Stimulated activated naive CD4-positive, alpha-beta T cell treated with Interleukin-2 at 50 U/mL for 16 hours (primary cell): ENCODE results near the gene TRPC6.
"Not testable (repeated sequence)": the region's sequence is repeated elsewhere in the genome, so short reads cannot be mapped to it uniquely, and the experiment has no call there.

ENCODE experiments used
- DNase-seq: peaks from one replicate; lab custom pipeline; 2025; lab: John Stamatoyannopoulos, UW

Gene TRPC6

DNA sequence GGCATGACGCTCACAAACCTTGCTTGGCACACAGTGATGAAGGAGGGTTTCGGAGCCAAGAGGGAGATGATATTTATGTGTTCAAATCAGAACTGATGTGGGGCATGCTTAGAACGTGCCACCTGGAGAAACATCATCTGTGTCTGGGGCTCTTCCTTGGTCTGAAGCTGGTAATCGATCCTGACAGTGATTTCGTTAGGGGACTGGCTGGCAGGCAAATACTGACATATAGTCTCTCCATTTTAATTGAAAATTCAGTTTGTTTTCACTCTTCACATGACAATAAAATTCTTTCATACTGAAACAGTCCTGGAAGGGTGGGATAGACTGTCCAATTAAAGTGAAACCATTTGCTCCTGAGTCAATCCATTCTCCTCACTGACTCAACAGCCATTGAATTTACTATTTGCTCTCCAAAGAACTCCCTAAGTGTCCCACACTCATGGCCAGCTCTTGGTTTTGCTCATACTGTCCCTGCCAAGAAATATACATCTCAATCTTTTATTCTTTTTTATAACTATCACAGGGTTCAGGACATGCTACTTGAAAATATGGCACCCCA is 134.8 kb downstream of the TRPC6 start:
- no peak for DNase-seq

DNA sequence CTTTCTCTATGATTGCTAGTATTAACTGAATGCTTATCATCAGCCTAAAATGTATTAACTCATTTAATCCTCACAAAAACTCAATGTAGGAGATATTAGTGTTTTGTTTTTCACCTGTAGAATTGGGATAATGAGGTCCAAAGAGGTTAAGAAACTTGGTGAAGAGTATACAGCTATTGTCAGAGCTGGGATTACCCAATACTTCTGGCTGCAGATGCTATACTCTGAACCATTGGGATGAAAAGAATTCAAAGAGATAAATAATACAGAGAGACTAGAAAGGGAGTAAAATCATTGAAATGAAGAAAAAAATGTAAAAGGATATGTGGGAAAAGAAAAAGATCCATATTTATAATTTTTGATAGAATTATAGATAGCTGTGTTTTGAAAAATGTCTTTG is 137.1 kb downstream of the TRPC6 start:
- DNase-seq: no peak

DNA sequence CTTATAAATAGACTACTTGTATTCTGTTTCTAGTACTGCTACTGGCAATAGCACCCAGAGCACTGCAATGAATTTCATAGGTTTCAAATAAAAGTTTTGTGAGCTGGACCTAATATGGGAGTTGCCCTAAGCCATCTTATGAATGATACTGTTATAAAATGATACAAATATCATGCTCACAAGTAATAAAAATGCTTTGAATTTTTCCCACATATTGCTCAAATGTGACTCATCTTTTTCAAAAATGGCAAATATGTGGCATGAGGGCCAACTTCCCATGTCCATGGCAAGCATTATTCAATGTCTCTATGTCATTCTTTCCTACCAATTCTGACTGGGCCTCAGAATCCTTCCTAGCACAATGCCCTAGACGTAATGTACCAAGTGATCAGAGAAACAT is 137.6 kb downstream of the TRPC6 start:
- DNase-seq: no peak

DNA sequence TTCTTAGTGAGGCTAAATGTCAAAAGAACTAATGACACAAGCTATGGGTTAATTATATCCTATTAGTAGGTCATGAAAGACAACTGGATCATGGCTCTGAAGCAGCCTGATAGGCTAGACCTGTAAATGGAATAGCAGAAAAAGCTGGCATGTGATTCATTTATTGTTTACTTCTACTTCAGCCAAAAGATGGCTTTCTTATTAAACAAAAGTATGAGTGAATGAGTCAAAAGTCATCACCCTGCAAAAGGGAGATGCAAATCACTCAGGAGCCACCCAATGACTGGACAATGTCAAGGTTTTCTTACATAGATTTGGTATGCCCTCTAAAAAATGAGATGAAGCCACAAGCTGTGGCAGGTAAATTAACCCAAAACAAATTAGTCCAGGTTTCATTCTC is 138.0 kb downstream of the TRPC6 start:
- DNase-seq: no peak

DNA sequence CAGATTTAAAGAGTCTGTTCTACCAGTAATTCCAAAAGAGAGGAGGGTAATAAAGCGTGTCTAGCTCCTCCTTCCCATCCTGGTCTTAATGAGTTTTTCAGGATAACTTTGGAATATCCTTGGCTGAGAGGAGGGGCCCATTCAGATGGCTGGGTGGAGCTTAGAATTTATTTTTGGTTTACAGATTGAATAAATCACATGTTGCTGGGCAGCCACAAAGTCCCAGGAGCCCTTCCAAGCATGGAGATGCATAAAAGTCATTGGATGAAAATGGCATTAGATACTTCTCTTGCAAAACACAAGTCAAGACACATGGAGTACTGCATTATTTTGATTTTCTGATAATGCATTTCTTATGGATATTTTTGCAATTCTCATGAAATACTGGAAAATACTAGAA is 139.0 kb downstream of the TRPC6 start:
- DNase-seq: no peak

DNA sequence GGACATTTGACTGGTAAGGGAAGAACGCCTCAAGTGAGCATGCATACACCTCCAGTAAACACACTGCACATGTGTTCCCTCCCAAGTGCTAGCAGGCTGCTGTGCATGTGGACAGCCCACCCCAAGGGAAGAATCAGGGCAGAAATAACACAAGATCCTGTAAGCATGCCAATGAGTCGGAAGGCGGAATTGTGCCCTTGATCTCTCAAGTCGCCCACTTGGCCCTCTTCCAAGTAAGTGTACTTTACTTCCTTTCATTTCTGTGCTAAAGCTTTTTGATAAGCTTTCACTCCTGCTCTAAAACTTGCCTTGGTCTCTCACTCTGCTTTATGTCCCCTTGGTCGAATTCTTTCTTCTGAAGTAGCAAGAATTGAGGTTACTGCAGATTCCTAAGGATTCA is 139.6 kb downstream of the TRPC6 start:
- no peak for DNase-seq

DNA sequence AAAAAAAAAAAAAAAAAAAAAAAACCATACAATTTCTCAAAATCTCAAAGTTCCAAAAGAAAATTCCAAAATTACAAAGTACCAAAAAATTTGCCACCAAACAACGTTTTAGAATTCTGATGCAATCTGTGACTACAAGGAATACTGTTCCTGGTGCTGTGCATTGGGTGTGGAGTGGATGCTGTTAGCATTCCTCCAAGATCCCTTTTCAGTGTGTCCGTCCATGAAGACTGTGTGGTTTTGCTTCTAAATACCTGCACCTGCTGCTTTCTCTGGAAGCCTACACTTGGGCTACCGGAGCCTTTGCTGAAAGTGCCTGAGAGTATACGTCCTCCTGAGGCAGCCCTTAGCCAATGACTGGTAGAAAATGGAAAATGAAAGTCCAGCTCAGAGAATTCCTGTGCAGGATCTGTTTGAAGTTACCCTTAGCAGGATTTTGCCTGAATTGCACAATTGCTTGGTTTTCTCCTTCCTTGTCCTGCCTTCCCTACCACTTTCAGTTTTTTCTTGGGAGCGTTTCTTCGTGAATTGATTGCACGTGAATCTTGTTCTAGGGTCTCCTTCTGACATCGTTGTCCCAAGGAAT is 140.8 kb downstream of the TRPC6 start:
- DNase-seq: no peak

DNA sequence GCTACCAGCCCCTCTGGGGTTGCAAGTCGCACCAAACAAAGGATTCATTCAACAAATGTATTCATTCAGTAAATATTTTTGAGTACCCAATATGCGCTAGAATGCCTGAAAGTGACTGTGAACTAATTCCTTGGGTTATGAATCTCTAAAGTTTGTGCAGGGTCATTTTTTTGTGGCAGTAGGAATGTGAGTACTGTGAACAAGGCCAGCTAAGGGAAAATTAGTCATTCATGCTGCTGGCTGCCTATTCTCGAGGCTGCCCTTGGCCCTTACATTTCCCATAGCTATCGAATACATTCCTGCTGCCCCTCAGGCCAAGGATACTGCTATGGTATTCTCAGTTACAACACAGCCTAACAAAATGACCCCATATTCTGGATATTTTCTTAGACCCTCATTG is 141.6 kb downstream of the TRPC6 start:
- DNase-seq: no peak

DNA sequence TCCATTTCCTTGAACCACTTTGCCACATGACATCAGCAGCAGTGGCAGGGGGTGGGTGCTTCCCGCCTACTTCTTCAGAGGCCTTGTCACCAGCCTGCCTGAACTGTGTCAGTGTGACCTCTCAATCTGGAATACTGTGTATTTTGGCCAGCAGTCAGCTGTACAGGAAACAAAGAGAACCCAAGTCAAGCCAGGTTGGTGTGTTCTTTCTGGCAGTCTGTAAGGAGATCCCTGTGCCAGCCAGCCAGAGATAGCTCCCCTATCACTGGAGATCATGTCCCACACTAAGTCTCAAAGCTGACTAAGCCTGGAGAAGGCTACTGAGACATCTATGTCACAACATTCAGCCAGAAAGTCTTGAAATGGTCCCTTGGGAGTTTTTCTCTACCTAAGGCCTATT is 142.1 kb downstream of the TRPC6 start:
- DNase-seq: no peak

DNA sequence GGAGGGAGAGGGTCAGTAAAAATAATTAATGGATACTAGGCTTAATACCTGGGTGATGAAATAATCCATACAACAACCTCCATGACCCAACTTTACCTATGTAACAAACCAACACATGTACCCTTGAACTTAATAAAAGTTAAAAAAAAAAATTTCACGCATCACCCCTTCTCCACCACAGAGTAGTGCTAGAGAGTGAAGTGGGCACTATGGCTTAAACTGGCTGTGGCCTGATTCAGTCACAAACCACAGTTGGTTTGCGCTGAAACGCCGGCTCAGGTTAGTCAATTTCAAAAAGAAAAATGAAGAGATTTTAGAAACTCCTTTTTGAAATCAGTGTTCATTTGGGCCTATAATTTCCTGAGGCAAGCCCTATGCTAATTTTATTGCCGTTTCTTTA is 144.3 kb downstream of the TRPC6 start:
- no peak for DNase-seq

DNA sequence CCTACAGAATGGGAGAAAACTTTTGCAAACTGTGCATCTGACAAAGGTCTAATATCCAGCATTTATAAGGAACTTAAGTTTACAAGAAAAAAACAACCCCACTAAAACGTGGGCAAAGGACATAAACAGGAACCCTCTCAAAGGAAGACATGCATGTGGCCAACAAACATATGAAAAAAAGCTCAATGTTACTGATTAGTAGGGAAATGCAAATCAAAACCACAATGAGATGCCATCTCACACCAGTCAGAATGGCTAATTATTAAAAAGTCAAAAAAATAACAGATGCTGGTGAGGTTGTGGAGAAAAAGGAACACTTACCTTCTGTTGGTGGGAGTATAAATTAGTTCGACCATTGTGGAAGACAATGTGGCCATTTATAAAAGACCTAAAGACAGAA is 145.1 kb downstream of the TRPC6 start:
- not testable (repeated sequence) for DNase-seq

DNA sequence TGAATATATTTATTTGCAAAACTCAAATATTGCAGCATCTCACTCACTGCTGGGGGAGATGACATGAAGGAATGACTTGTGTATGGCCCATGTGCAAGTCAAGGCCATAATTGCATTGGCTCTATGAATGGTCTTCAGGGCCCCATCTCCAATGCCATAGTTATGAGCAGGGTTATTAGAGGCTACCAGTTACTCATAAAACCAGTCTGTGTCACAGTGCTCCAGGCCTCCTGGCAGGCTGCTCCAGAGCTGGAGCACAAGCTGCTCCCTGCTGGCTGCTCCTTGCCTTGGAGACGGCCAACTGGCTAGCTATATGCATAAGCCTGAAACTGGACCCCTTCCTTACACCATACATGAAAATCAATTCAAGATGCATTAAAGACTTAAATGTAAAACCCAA is 145.7 kb downstream of the TRPC6 start:
- no peak for DNase-seq

DNA sequence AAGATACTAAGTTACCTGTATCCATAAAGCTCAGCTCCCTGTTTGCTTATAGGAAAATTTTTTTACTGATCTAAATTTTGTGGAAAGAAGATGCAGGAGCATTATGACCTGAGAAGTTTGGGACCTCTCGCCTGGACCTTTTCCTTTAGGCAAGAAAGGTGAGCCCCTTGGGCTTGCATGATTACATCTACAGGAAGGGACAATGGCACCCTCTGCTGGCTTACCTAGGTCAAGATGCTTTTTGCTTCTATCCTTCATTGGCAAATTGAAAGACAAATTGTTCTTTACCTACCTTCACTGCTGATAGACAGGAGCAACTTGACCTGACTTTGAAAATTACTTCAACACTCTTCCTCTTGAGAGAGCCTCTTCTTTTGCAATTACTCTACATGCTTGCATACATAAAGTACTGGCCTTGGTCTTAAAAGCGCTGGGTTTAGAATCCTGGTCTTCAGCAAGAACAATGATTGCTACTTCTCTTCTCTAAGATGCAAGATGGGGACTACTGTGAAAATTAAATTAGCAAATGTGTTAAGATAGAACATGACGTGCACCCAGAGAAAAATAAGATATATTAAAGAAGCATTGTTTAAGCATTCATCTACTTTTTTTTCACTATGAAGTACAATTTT is 147.2 kb downstream of the TRPC6 start:
- no peak for DNase-seq

DNA sequence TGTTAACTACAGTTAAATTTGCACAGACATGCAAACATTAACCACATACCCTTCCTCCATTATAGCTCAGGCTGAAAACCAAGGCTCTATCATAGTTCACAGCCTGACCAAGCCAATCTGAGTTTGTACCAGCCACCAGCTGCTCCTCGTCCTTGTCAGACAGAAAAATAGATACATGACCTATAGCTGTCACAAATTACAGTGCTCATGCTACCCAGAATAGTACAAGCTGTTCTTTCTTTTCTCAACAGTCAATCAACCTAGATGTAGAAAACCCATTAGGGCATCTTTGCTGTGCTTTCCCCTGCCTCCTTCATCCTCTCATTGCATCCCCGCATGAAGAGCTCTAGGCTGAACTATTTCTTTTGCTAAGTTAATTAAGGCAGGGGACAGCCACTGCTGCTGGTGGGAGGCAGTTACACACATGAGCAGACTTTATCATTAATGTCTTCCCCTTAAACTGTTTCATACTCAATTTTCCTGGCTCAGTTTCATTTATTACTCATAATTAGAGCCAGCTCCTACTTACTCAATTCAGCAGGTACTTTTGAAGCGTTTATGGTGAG is 148.3 kb downstream of the TRPC6 start:
- DNase-seq: no peak

DNA sequence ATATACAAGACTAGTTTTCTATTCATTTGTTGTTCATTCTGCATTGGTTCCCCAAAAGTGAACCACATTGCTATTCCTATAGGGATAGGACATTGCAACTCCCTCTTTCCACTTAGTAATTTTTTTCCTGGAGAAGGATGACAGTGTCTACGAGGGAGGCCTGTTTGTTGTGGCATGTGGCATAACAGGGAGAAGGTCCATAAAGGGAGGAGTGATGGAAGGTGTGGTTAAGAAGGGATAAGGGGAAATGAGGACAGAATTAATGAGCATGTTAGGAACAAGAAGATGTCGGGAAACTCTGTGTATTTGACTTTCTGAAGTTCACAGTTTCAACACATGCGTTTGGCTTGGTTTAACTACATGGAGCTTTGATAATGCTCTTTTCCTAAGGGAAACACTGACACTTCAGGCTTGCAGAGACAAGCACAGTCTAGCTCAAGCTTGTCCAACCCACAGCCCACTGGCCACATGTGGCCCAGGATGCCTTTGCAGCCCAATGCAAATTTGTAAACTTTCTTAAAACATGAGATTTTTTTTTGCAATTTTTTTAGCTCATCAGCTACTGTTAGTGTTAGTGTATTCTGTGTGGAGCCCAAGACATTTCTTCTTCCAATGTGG is 149.7 kb downstream of the TRPC6 start:
- DNase-seq: no peak

DNA sequence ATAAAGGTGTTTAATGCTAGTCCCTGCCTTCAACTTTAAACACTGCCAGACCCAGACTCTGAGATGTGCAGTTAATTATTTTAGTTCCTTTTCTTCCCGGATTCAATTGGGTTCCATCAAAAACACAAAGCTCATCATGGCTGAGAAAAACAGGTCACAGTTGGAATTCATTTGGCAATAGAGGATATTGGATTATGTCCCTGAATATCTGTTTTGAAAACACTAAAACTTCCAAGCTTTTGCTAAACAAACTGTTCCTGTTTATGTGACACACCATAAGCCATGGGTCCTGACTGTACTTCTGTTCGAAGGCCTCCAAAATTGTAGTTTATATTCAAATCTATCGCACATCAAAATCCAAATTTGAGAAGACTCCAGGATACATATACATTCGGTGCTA is 150.7 kb downstream of the TRPC6 start:
- DNase-seq: no peak

DNA sequence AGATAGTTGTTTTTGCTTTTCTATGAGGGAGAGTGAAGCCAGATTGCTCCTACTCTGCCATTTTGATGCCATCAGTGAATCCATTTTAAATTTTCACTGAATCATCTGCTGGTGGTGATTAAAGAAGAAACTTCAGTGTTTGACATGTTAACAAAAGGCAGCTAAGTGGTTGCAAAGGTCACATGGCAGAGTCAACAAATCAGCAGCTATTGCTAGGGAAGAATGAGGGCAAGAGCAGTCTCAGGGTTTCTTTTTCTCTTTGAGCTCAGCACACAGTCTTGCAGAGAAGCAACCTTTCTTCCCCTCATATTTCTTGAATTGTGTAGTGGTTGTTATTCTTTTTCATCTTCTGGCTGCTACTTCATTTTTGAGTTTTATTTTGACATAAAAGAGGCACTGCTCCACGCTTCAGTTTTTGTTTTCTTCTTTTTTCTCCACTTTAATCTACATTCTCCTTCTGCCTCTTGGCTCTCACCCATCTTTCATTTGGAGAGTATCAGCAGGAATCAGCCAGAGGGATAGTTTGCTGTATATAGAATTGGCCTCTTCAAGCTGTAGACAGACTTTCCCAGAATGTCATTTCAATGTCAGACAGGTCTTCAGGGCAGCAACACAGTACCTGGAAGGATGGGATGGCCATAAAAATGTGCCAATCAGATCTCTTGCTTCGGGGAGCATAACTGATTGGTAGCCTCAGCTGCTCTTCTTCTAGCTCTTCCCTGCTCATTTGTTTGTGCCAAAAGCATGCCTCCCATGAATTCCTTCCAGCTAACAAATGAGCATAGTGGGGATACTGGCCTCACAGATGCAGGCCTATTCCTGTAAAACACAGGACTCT is 153.9 kb downstream of the TRPC6 start:
- no peak for DNase-seq

DNA sequence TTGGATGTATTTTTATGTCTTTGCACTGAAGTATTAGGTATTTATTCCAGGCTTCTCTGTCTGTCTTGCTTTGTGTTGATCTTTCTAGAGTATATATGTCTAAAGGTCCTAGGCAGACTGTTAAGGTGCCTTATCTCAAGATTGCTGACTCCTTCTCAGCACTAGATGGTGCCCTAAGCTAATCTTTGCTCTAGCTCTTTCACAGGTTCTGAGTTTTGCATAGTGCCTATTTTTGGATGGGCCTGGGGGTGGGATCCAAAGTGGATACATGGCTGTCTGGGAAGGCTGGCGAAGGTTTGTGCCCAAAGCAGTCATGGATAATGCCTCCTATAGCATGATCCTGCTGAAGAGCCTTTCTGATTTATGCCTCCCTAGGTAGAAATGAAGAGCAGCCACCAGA is 154.9 kb downstream of the TRPC6 start:
- DNase-seq: no peak

DNA sequence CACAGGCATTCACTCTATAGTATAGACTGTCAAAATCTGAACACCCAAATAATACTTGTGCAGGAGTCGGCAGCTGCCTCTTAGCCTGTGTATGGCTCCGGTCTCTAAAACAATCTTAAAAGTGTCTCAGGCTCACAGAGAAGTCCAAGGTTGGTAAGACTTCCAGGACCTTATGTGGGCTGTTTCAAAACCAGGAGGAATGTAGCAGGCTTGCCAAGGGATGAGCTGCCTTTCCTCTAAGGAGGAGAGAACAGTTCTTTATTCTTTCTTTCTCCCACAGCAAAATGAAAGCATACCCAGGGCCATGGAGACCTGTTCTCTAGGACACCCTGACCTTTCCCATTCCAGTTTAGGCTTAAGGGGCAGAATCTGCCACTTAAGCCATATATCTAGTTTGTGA is 176.5 kb downstream of the TRPC6 start:
- DNase-seq: no peak
